Neural progenitor cell (in vitro differentiated cells): ENCODE data around the gene METRN. TPM values are rescaled to one million over a fixed set of nuclear protein-coding genes. Genes with fewer than 3 reads are reported as not detected.

Source experiments
- DNase-seq: peaks from one replicate; pipeline ENCODE4 v3.0.0-alpha.2; 2016; ENCODE audit warnings: low spot score
- H2AFZ ChIP-seq: fragments of 200-600 bp; sonication (generic); replicated peaks from 2 replicates; pipeline ENCODE4 v1.6.1; 2016; ENCODE audit warnings: antibody characterized with exemption
- H3F3A ChIP-seq: fragments of 200-600 bp; sonication (generic); 2 replicates; pipeline ENCODE4 v1.6.1; 2016; ENCODE audit warnings: antibody characterized with exemption, low read depth
- H3K27ac ChIP-seq: fragments of 200-600 bp; sonication (generic); 2 replicates; pipeline ENCODE4 v1.5.1; 2016; ENCODE audit warnings: mild to moderate bottlenecking
- H3K27me3 ChIP-seq: fragments of 200-600 bp; sonication (generic); 2 replicates; pipeline ENCODE4 v1.6.1; 2016; ENCODE audit warnings: mild to moderate bottlenecking, moderate library complexity
- H3K36me3 ChIP-seq: fragments of 200-600 bp; sonication (generic); 2 replicates; pipeline ENCODE4 v1.5.1; 2016
- H3K4me1 ChIP-seq: fragments of 200-600 bp; sonication (generic); 2 replicates; pipeline ENCODE4 v1.6.1; 2016; ENCODE audit warnings: mixed run types
- H3K4me2 ChIP-seq: fragments of 200-600 bp; sonication (generic); 2 replicates; pipeline ENCODE4 v1.6.1; 2016
- H3K4me3 ChIP-seq: fragments of 200-600 bp; sonication (generic); 2 replicates; pipeline ENCODE4 v1.5.1; 2016
- H3K79me2 ChIP-seq: fragments of 200-600 bp; sonication (generic); 2 replicates; pipeline ENCODE4 v1.6.1; 2016; ENCODE audit warnings: low read depth
- H3K9ac ChIP-seq: fragments of 200-600 bp; sonication (generic); 2 replicates; pipeline ENCODE4 v1.6.1; 2016
- H3K9me3 ChIP-seq: fragments of 200-600 bp; sonication (generic); 2 replicates; pipeline ENCODE4 v1.5.1; 2016; ENCODE audit warnings: low read depth
- H4K20me1 ChIP-seq: fragments of 200-600 bp; sonication (generic); 2 replicates; pipeline ENCODE4 v1.6.1; 2016; ENCODE audit warnings: low read depth
- H3K27ac Mint-ChIP-seq: 3 replicates; pipeline ENCODE4 v1.8.0; 2021; ENCODE audit warnings: mixed read lengths
- H3K27me3 Mint-ChIP-seq: 2 replicates; pipeline ENCODE4 v1.8.0; 2022; ENCODE audit warnings: low read depth, mild to moderate bottlenecking, inconsistent platforms, moderate library complexity, mixed read lengths; ENCODE audit not compliant: insufficient read depth
- H3K36me3 Mint-ChIP-seq: 3 replicates; pipeline ENCODE4 v1.8.0; 2021; ENCODE audit warnings: mixed read lengths
- H3K4me1 Mint-ChIP-seq: 3 replicates; pipeline ENCODE4 v1.8.0; 2021; ENCODE audit warnings: mixed read lengths
- H3K4me3 Mint-ChIP-seq: 3 replicates; pipeline ENCODE4 v1.8.0; 2021; ENCODE audit warnings: mild to moderate bottlenecking, moderate library complexity, mixed read lengths
- H3K9me3 Mint-ChIP-seq: 3 replicates; pipeline ENCODE4 v1.8.0; 2020; ENCODE audit warnings: mixed read lengths
- EZH2 ChIP-seq: fragments of 200-600 bp; sonication (generic); IDR thresholded peaks from 2 replicates; pipeline ENCODE4 v1.6.1; 2017; ENCODE audit warnings: antibody characterized with exemption, mild to moderate bottlenecking, moderate library complexity
- EZH2phosphoT487 ChIP-seq: fragments of 200-600 bp; sonication (generic); IDR thresholded peaks from 2 replicates; pipeline ENCODE4 v1.6.1; 2017; ENCODE audit warnings: antibody characterized with exemption
- total RNA-seq: library from RNA; depleted of rRNA; stranded (reverse); fragments of >200 nt; gene quantifications from 2 replicates; pipeline ENCODE4 v1.2.3, GENCODE V29; 2015; ENCODE audit warnings: low replicate concordance
- TF ChIP-seq, protein P1 (sequence below): fragments of 200-600 bp; sonication (generic); IDR thresholded peaks from 2 replicates; pipeline ENCODE4 v1.5.1; 2017; ENCODE audit warnings: antibody characterized with exemption, mild to moderate bottlenecking

METRN gene
- total RNA-seq, 1 donor from 2014 or later, result 24.3 TPM

DNA sequence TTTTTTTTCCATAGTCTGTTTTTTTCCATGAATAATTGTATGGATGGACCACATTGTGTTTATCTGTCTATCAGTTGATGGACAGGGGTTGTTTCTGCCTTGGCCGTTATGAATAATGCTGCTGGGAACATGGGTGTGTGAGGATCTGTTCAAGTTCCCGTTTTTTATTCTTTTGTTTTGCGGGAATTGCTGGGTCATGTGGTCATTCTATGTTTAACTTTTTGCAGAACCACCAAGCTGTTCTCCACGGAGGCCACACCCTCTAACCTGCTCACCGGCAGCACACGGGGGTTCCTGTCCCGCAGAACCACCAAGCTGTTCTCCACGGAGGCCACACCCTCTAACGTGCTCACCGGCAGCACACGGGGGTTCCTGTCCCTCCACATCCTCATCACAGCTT is 39.7 kb downstream of the METRN start:
- Histone ChIP-seq H3K79me2 (no peaks in the 10 kb centered on the region), H3K9me3 (no peaks in the 10 kb centered on the region), H3K36me3 (no peaks in the 10 kb centered on the region), H3K4me3 (no peak overlapping the region), H3F3A (peaks cover 26% of the 10 kb centered on the region), H4K20me1 (no peaks in the 10 kb centered on the region), H3K4me1 (peaks cover 22% of the 10 kb centered on the region), H2AFZ (no peak overlapping the region), H3K4me2 (no peak overlapping the region), H3K27ac (no peak overlapping the region), H3K27me3 (no peaks in the 10 kb centered on the region), H3K9ac (no peak overlapping the region)
- TF ChIP-seq EZH2, result no peak
- TF ChIP-seq EZH2phosphoT487, result no peak
- TF ChIP-seq, protein P1, sequence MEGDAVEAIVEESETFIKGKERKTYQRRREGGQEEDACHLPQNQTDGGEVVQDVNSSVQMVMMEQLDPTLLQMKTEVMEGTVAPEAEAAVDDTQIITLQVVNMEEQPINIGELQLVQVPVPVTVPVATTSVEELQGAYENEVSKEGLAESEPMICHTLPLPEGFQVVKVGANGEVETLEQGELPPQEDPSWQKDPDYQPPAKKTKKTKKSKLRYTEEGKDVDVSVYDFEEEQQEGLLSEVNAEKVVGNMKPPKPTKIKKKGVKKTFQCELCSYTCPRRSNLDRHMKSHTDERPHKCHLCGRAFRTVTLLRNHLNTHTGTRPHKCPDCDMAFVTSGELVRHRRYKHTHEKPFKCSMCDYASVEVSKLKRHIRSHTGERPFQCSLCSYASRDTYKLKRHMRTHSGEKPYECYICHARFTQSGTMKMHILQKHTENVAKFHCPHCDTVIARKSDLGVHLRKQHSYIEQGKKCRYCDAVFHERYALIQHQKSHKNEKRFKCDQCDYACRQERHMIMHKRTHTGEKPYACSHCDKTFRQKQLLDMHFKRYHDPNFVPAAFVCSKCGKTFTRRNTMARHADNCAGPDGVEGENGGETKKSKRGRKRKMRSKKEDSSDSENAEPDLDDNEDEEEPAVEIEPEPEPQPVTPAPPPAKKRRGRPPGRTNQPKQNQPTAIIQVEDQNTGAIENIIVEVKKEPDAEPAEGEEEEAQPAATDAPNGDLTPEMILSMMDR, result no peak
- peaks cover 10% of the 10 kb centered on the region for H3K9me3 Mint-ChIP-seq
- no peak for DNase-seq
- no peak overlapping the region for H3K27ac Mint-ChIP-seq
- H3K4me3 Mint-ChIP-seq, result no peak overlapping the region
- H3K27me3 Mint-ChIP-seq, result peaks cover 15% of the 10 kb centered on the region
- H3K36me3 Mint-ChIP-seq, result no peaks in the 10 kb centered on the region
- peaks cover 38% of the 10 kb centered on the region for H3K4me1 Mint-ChIP-seq

DNA sequence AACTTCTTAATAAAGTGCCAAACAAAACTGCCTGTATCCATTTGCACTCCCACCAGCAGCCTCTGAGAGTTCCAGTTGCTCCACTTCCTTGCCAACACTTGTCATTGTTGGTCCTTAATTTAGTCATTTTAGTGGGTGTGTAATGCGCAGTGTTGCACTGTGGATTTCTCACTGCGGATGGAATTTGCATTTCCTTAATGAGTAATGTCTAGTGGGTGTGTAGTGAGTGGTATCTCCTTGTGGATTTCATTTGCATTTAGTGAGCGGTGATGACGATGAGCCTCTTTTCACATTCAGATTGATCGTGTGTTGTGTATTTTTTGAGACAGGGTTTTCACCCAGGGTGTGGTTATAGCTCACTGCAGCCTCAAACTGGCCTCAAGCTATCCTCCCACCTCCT is 41.5 kb downstream of the METRN start:
- Histone ChIP-seq H4K20me1 (no peaks in the 10 kb centered on the region), H3K36me3 (no peaks in the 10 kb centered on the region), H2AFZ (no peak overlapping the region), H3K9ac (no peak overlapping the region), H3K4me2 (no peak overlapping the region), H3K4me1 (peaks cover 16% of the 10 kb centered on the region), H3K27me3 (no peaks in the 10 kb centered on the region), H3F3A (peaks cover 17% of the 10 kb centered on the region), H3K27ac (no peak overlapping the region), H3K4me3 (no peak overlapping the region), H3K79me2 (no peaks in the 10 kb centered on the region), H3K9me3 (no peaks in the 10 kb centered on the region)
- peaks cover 11% of the 10 kb centered on the region for H3K27me3 Mint-ChIP-seq
- peak overlapping the region; percentile 9 for H3K4me3 Mint-ChIP-seq
- H3K27ac Mint-ChIP-seq, result peak overlapping the region; percentile 4
- H3K9me3 Mint-ChIP-seq, result peaks cover 10% of the 10 kb centered on the region
- DNase-seq, result no peak
- H3K36me3 Mint-ChIP-seq, result no peaks in the 10 kb centered on the region
- H3K4me1 Mint-ChIP-seq, result peaks cover 29% of the 10 kb centered on the region
- TF ChIP-seq EZH2phosphoT487, result no peak
- TF ChIP-seq, protein P1, result no peak
- TF ChIP-seq EZH2, result no peak

DNA sequence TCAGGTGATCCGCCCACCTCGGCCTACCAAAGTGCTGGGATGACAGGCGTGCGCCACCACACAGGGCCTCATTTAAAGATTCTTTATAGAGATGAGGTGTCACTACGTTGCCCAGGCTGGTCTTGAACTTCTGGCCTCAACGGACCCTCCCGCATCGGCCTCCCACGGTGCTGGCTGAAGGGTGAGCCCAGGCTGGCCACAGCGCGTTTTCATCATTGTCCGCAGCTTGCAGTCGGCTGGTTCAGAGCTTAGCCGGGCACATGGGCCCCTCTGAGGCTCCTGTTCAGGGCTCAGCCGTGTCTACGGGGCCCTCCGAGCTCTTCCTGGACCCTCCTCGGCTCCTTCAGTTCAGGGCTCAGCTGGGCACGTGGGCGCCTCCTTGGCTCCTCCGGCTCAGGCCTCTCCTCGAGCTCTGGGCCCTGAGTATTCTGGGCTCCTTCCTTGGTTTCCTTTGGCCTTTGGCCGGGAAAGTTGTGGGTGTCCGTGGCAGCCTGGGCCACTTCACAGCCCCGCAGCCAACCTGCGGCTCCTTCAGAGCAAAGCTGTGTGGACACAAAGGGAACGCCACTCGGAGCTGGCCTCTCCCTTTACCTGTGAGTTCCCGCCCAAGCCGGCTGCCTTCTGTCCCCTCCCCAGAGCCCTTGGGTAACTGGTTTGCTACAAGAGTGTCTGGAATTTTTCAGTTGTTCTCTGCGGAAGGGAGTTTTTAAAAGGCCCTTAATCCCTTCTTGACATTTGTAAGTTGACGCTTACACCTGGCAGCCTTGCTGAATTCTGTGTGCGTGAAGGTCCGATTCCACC is 44.4 kb downstream of the METRN start:
- H3K27me3 ChIP-seq, result no peaks in the 10 kb centered on the region
- peaks cover 8% of the 10 kb centered on the region for H3K4me1 ChIP-seq
- no peak overlapping the region for H2AFZ ChIP-seq
- H3K4me3 ChIP-seq, result no peak overlapping the region
- Mint-ChIP-seq H3K4me1 (peaks cover 11% of the 10 kb centered on the region), H3K27me3 (peaks cover 9% of the 10 kb centered on the region), H3K4me3 (peak overlapping the region; percentile 76), H3K9me3 (peaks cover 10% of the 10 kb centered on the region), H3K36me3 (no peaks in the 10 kb centered on the region), H3K27ac (peak overlapping the region; percentile 97)
- H3K36me3 ChIP-seq, result no peaks in the 10 kb centered on the region
- peaks cover 7% of the 10 kb centered on the region for H3F3A ChIP-seq
- TF ChIP-seq EZH2, result no peak
- TF ChIP-seq, protein P1, result no peak
- TF ChIP-seq EZH2phosphoT487, result no peak
- peak overlapping the region; percentile 30 for H3K27ac ChIP-seq
- no peaks in the 10 kb centered on the region for H4K20me1 ChIP-seq
- no peak overlapping the region for H3K4me2 ChIP-seq
- no peak overlapping the region for H3K9ac ChIP-seq
- DNase-seq, result no peak
- no peaks in the 10 kb centered on the region for H3K79me2 ChIP-seq
- no peaks in the 10 kb centered on the region for H3K9me3 ChIP-seq
